HG03571 (cell line): ENCODE data around the gene HJV.

Experiments used
- ATAC-seq: cut with Tn5 transposase; IDR thresholded peaks from one replicate; pipeline ENCODE4 v1.9.1; 2021; ENCODE audit not compliant: unreplicated experiment

The HJV gene

GRCh38 chr1:146022403-146023127, 1.0 kb upstream of the HJV start:
- ATAC-seq = no peak

GRCh38 chr1:146021050-146021445, 487 bp downstream of the HJV start:
- ATAC-seq = no peak

GRCh38 chr1:146020058-146021049, 1.2 kb downstream of the HJV start:
- no peak for ATAC-seq

- no peak for ATAC-seq
Observed at GRCh38 chr1:146019231-146020057, 2.1 kb downstream of the HJV start.

- ATAC-seq = no peak
Observed at GRCh38 chr1:146016891-146017290, 4.6 kb downstream of the HJV start.

- ATAC-seq = no peak
Observed at GRCh38 chr1:146013559-146013922, 8.0 kb downstream of the HJV start.

- ATAC-seq = no peak
Observed at GRCh38 chr1:146012703-146013558, 8.6 kb downstream of the HJV start.

- ATAC-seq = no peak
Observed at GRCh38 chr1:146010126-146010738, 11.3 kb downstream of the HJV start.

- no peak for ATAC-seq
Observed at GRCh38 chr1:146007489-146008133, 13.9 kb downstream of the HJV start.

- no peak for ATAC-seq
Observed at GRCh38 chr1:146001709-146002108, 19.8 kb downstream of the HJV start.

GRCh38 chr1:145999321-146000024, 22.1 kb downstream of the HJV start:
- ATAC-seq = no peak

- ATAC-seq = no peak
Observed at GRCh38 chr1:145997718-145998023, 23.9 kb downstream of the HJV start.

- ATAC-seq = peak; percentile 21
Observed at GRCh38 chr1:145997016-145997717, 24.4 kb downstream of the HJV start.

- peak; percentile 88 for ATAC-seq
Observed at GRCh38 chr1:145996433-145997015, 25.0 kb downstream of the HJV start, which contains the start of gene TXNIP. Gene TXNIP (minus strand): TSS chr1:145996579. CDS start chr1:145996266, 313 bp downstream.

GRCh38 chr1:145995964-145996432, 25.5 kb downstream of the HJV start:
- no peak for ATAC-seq

GRCh38 chr1:145995148-145995881, 26.2 kb downstream of the HJV start:
- ATAC-seq = no peak
